HG02610 (cell line): ENCODE data around the gene MICALL1.

Source experiments
- ATAC-seq: cut with Tn5 transposase; IDR thresholded peaks from one replicate; pipeline ENCODE4 v1.9.1; 2021; ENCODE audit warnings: mild to moderate bottlenecking, moderate library complexity; ENCODE audit not compliant: unreplicated experiment

Gene MICALL1

GRCh38 chr22:37906364-37907008, 389 bp downstream of the MICALL1 start:
- peak; percentile 27 for ATAC-seq

DNA sequence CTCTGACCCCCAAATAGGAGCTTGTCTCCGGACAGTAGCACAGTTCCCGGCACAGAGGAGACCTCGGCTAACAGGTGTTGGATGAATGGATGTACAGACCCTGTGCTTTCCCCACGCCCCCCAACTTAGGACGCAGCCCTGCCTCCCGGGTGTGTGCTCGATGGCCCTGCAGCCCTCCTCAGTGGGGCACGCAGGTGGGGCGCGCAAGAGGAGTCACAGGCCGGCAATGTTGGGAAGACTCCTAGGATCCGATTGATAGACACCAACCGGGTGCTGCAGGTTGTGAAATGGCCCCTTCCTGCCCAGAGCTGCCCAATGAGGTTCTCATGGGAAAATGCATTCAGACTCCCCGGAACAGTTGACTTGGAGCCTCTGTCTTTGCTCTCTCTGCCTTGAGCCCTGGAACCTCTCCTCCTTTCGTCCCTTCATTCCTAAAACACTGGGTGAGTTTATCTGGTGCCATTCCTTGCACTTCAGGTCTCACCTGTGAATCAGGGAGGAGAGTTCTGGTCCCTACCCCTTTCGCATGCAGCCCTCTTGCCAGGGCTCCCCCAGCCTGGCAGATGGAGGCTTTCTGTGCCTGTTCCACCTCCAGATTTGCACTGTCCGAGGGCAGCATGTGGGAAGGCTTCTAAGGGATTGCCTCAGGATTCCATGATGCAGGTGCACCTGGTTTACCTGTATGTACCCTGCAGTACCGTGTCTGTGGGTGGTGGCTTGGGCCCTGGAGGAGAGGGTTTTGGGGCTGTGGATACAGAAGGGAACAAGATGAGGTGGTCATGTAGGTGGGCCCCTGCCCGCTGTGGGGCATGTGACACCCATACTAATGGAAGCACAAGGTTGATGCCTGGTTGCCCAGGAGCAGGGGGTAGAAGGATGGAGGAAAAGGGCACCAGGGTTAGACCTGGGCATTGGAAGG, 1.2 kb downstream of the MICALL1 start:
- no peak for ATAC-seq

GRCh38 chr22:37909766-37910165, 3.7 kb downstream of the MICALL1 start:
- ATAC-seq, result no peak

DNA sequence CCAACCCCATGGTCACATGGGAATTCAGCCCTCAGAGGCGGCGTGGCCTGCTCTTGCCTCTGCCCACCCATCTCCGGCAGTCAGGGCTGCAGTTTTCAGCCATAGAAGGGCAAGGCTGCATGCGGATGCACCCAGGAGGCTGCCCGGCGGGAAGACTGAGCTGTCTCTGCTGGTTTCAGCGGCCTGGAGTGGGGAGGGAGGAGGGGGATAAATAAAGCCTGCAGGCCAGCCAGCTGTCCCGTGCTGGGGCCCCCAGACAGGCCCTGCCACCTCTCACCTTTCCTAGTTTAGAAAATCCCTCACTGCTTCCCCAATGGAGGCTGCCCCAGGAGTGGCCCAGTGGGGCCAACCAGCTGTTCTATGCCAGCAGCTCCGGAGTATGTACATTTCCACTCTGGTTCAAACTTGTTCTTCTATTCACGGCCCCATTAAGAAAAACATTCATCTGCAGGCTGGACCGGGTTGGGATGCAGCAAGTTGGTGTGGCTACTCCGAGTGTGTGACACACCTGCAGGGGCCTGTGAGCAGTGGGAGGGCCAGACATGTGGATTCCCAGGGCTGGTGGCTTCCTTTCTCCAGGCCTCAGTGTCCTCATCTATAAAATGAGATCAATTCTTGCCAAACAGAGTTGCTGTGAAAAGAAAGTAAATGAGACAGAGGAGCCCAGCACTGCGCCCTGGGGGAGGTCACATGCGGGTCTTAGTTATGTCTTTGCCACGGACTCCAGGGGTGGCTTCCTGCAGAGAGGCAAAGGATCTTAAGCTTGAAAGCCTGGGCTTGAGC, 5.0 kb downstream of the MICALL1 start:
- no peak for ATAC-seq

DNA sequence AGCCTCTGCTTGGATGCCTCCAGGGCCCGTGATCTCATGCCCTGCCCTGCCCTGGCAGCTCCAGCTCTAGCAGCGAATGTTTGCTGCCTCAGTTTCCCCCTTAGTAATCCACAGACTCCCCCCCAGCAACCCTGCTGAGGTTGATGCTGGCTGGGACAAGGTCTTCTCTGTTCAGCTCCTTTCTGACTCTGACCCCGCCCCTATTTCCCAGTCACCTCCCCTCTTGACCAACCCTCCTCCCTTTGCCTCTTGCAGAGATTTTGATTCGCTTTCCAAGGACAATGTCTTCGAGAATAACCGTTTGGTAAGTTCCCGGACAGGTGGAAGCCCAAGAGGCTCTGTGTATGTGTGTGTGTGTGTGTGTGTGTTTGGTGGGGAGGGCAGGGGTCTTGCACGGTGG, 5.6 kb downstream of the MICALL1 start:
- no peak for ATAC-seq

DNA sequence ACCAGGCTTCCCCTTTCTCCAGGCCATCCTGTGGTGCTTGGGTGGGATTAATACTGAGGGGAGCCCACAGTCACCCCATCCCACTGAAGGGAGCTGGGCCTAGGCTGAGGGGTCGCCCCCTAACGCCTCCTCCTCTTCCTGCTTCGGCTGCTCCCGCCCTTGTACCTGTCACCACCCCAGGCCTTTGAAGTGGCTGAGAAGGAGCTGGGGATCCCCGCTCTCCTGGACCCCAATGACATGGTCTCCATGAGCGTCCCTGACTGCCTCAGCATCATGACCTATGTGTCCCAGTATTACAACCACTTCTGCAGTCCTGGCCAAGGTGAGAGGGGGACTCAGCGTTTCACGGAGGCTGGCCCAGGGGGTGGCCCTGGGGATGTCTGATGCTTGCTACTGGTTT, 6.1 kb downstream of the MICALL1 start:
- no peak for ATAC-seq

DNA sequence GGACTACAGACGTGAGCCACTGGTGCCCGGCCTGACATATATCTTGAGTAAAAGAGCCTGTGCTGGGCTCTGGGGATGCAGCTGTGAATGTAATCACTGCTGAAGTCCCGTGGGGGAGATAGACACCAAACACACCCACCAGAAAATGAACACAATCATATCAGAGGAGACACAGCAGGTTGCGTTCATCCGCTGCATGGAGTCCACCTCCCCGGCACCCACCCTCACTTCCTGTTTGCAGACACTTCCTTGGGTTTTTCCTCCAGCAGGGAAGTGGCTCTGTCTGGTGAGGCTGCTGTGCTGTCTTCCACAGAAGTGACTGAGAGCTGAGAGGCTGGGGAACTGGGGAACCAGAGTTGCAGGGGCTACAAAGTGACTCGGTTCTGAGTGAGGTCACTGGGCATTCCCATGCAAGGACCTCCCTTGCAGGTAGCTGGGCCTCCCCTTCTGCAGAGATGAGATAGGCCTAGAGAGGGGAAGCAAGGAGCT, 7.2 kb downstream of the MICALL1 start:
- no peak for ATAC-seq

DNA sequence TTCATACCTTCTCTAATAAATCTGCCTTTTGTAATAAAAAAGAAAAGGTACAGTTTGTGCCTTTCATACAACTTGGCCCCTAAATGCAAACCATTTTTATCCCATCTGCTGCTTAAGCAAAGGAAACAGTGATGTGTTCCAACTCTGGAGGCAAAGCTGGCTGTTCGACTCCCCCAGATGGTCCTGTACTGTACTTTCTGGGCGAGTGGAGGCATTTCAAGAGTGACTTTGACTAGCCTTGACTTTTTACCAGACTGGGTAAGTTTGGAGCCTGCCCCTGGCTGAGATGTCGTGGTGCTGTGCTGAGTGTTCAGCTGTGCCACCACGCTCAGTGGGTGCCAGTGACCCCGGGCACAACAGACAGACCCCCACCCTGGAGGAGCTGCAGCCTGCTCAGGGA, 10.2 kb downstream of the MICALL1 start:
- ATAC-seq, result no peak

GRCh38 chr22:37917874-37918548, 11.9 kb downstream of the MICALL1 start:
- no peak for ATAC-seq

GRCh38 chr22:37918580-37919270, 12.6 kb downstream of the MICALL1 start:
- ATAC-seq, result no peak

GRCh38 chr22:37920126-37920525, 14.0 kb downstream of the MICALL1 start:
- ATAC-seq, result no peak

DNA sequence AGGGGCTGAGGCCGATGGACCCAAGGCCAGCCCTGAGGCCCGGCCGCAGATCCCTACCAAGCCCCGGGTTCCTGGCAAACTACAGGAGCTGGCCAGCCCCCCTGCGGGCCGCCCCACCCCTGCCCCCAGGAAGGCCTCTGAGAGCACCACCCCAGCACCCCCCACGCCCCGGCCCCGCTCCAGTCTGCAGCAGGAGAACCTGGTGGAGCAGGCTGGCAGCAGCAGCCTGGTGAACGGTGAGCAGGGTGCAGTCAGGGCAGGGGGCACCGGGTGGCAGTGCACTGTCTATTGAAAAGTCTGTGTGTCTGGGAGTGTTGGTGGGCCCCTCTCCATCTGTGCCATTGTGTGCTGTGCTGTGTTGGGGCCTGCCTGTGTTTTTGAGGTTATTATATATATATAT, 16.1 kb downstream of the MICALL1 start:
- ATAC-seq, result no peak

DNA sequence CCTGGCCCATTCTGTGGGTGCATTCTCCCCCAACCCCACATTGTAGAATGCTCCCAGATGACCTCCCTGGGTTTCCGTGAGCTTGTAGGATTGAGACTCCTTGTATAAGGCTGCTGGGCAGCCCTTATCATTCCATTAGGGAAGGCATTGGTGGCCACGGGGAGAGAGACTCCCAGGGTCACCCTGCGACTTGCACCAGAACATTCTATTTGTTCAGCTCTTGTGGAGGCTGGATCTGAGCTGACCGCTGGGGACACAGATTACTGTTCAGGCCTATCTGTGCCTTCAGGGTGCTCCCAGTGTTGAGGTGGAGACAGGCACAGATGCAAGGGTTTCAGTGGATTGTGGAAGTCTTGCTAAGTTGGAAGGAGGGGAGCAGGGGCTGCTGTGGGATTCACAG, 17.8 kb downstream of the MICALL1 start:
- no peak for ATAC-seq

- ATAC-seq, result no peak
Measured at GRCh38 chr22:37924386-37925065, 18.4 kb downstream of the MICALL1 start.

DNA sequence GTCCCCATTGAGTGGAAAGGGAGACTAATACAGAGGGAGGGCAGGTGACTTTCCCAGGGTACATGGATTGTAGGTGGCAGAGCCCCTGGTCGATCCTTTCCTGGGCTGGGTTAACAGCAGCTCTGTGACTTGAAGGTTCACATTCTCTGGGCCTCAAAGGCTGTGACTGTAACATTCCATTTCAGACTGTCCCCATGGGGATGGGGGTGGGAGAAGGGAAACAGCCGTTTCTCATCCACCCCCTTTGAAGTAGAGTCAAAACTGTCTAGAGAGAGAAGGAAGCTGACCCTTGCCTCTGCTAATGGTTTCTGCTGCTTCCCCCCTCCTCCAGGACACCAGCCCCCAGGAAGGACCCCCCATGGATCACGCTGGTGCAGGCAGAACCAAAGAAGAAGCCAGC, 19.2 kb downstream of the MICALL1 start:
- ATAC-seq, result no peak

- ATAC-seq, result no peak
Measured at GRCh38 chr22:37925767-37926166, 19.7 kb downstream of the MICALL1 start.

DNA sequence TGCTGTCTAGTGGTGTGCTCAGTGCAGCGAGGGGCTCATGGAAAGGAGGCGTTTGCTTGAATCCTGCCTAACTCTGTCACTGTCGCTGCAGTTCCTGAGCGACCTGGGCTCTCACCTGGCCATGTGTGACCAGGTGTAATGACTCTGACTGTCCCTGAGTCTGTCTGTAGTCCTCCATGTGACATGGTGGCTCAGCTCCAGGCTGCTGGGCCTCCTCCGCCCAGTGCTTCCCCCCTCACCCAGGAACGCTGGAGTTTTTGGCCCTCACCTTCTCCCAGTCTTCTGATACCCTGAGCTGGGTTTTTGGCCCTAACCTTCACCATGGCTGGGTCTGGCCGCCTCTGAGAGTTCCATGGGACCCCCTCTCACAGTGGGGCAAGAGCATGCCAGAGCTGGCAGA, 20.3 kb downstream of the MICALL1 start:
- no peak for ATAC-seq

DNA sequence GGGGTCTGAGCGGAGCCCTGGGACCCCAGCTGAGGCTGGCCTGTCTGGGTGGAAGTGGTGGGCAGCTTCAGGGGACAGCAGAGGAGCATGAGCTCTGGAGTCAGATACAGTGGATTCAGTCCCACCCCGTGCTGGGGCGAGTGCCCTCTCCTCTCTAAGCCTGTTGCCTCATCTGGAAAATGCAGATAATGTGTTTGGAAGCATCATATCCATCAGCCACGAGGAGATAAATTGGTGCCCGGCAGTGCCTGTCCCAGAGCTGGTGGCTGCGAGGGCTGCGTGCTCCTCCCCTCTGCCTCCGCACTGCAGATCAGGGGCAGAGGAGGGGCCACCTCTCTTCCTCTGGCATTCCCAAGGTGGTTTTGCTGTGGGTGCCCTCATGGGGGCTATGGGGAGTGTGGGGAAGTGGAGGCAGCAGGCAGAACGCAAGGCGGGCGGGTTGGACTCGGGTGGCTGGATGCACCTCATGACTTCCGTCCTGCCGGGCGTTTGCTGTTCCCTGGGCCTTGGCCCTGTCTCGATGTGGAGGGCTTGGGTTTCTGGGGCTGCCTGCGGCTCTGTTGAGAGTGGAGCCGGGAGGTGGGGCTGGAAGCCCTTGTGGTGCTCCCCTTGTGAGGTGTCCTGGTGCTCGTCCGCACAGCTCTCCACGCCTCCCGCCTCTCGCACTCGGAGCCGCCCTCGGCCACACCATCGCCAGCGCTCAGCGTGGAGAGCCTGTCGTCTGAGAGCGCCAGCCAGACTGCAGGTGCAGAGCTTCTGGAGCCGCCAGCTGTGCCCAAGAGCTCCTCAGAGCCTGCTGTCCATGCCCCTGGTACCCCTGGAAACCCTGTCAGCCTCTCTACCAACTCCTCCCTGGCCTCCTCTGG, 20.9 kb downstream of the MICALL1 start:
- ATAC-seq, result no peak

DNA sequence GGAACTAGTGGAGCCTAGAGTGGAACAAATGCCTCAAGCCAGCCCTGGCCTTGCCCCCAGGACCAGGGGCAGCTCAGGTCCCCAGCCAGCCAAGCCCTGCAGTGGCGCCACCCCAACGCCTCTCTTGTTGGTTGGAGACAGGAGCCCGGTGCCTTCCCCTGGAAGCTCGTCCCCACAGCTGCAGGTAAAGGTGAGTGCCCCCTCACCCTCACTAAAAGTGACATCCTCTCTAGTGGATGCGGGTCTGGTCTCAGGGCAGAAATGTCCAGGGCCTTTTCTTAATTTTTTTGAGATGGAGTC, 21.5 kb downstream of the MICALL1 start:
- ATAC-seq, result no peak
